ENCODE results near the gene SV2C. TPM values are rescaled to one million over a fixed set of nuclear protein-coding genes. Genes with fewer than 3 reads are reported as not detected.

Gene SV2C
- total and polyA plus RNA-seq, 4 donors, result under 0.01 to 0.04 (median 0.03) TPM; not detected in 1

DNA sequence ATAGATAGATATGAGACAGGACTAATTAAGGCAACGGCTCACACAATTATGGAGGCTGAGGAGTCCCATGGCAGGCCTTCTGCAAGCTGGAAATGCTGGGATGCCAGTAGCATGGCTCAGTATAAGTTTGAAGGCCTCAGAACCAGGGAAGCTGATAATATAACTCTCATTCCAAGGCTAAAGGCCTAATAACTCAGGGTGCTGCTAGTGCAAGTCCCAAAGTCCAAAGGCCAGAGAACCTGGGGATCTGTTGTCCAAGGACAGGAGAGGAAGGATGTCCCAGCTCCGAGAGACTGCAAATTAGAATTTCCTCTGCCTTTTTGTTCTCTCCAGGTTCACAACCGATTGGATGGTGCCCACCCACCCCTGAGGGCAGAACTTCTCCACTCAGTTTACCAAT lies 114.5 kb downstream of the SV2C start:
- Histone ChIP-seq H3K9ac (ENCODE audit: low read depth in 1 of 2, low read length in 2 of 2) (no peak overlapping the region), H3K4me3 (ENCODE audit: low read depth in 1 of 3, low read length in 3 of 3) (no peak overlapping the region), H3K27me3 (ENCODE audit: control insufficient read depth in 4 of 4, insufficient read depth in 4 of 4, low read length in 3 of 4) (peaks cover 0 to 3% (median 1%) of the 10 kb centered on the region in 4 donors), H3K27ac (ENCODE audit: low read depth in 1 of 2, low read length in 2 of 2) (no peak overlapping the region), H3K9me3 (ENCODE audit: control insufficient read depth in 4 of 4, low read length in 3 of 4) (no peaks in the 10 kb centered on the region), H3K36me3 (ENCODE audit: control insufficient read depth in 4 of 4, insufficient read depth in 3 of 4, low read depth in 1 of 4, low read length in 3 of 4) (no peaks in the 10 kb centered on the region), H3K4me1 (ENCODE audit: control insufficient read depth in 4 of 4, insufficient read depth in 4 of 4, low read length in 3 of 4) (no peaks in the 10 kb centered on the region)
- no peak for DNase-seq (ENCODE audit: low spot score)
- TF ChIP-seq HNF4G (IDR thresholded peaks at IDR 0.05) (no peak), TAF1 (conservative IDR thresholded peaks at IDR 0.05) (no peak), EGR1 (IDR thresholded peaks at IDR 0.05; ENCODE audit: low read depth in 2 of 2) (no peak), RXRA (IDR thresholded peaks at IDR 0.05) (no peak)
- TF ChIP-seq, protein P1, sequence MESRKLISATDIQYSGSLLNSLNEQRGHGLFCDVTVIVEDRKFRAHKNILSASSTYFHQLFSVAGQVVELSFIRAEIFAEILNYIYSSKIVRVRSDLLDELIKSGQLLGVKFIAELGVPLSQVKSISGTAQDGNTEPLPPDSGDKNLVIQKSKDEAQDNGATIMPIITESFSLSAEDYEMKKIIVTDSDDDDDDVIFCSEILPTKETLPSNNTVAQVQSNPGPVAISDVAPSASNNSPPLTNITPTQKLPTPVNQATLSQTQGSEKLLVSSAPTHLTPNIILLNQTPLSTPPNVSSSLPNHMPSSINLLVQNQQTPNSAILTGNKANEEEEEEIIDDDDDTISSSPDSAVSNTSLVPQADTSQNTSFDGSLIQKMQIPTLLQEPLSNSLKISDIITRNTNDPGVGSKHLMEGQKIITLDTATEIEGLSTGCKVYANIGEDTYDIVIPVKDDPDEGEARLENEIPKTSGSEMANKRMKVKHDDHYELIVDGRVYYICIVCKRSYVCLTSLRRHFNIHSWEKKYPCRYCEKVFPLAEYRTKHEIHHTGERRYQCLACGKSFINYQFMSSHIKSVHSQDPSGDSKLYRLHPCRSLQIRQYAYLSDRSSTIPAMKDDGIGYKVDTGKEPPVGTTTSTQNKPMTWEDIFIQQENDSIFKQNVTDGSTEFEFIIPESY (IDR thresholded peaks at IDR 0.05), result no peak
- 93% methylated on average over 3 of the region's 3 CpGs for WGBS

GRCh38 chr5:76199336-76200318 lies 116.4 kb downstream of the SV2C start:
- no peak for DNase-seq (ENCODE audit: low spot score)
- WGBS, result 66% methylated on average over 6 of the region's 6 CpGs
- H3K9ac ChIP-seq (ENCODE audit: low read depth in 1 of 2, low read length in 2 of 2), result no peak overlapping the region
- H3K9me3 ChIP-seq (ENCODE audit: control insufficient read depth in 4 of 4, low read length in 3 of 4), result no peaks in the 10 kb centered on the region
- H3K4me1 ChIP-seq (ENCODE audit: control insufficient read depth in 4 of 4, insufficient read depth in 4 of 4, low read length in 3 of 4), result no peaks in the 10 kb centered on the region
- H3K27me3 ChIP-seq (ENCODE audit: control insufficient read depth in 4 of 4, insufficient read depth in 4 of 4, low read length in 3 of 4), result peaks cover 0 to 2% (median under 1%) of the 10 kb centered on the region in 4 donors
- H3K4me3 ChIP-seq (ENCODE audit: low read depth in 1 of 3, low read length in 3 of 3), result no peak overlapping the region
- no peaks in the 10 kb centered on the region for H3K36me3 ChIP-seq (ENCODE audit: control insufficient read depth in 4 of 4, insufficient read depth in 3 of 4, low read depth in 1 of 4, low read length in 3 of 4)
- H3K27ac ChIP-seq (ENCODE audit: low read depth in 1 of 2, low read length in 2 of 2), result no peak overlapping the region
- TF ChIP-seq FOXA2 (IDR thresholded peaks at IDR 0.05), result no peak
- no peak for TF ChIP-seq MAX (IDR thresholded peaks at IDR 0.05)
- no peak for TF ChIP-seq SP1 (IDR thresholded peaks at IDR 0.05)
- TF ChIP-seq REST (IDR thresholded peaks at IDR 0.05), result no peak
- TF ChIP-seq JUND (IDR thresholded peaks at IDR 0.05), result no peak
- TF ChIP-seq YY1 (IDR thresholded peaks at IDR 0.05), result no peak
- TF ChIP-seq EGR1 (IDR thresholded peaks at IDR 0.05; ENCODE audit: low read depth in 2 of 2), result no peak
- no peak for TF ChIP-seq GABPA (IDR thresholded peaks at IDR 0.05 in 1 of 2, conservative IDR thresholded peaks at IDR 0.05 in 1 of 2)
- no peak for TF ChIP-seq CTCF (IDR thresholded peaks at IDR 0.05; ENCODE audit: low read depth, low read length, missing input control)
- TF ChIP-seq, protein P1 (IDR thresholded peaks at IDR 0.05), result no peak
- TF ChIP-seq RXRA (IDR thresholded peaks at IDR 0.05), result no peak
- no peak for TF ChIP-seq TAF1 (conservative IDR thresholded peaks at IDR 0.05)
- TF ChIP-seq NR2F2 (IDR thresholded peaks at IDR 0.05), result no peak

Data from liver (tissue), 9 donors.